ENCODE measurements around the gene SMCR8. TPM values are rescaled to one million over a fixed set of nuclear protein-coding genes. Genes with fewer than 3 reads are reported as not detected.

Gene SMCR8, protein sequence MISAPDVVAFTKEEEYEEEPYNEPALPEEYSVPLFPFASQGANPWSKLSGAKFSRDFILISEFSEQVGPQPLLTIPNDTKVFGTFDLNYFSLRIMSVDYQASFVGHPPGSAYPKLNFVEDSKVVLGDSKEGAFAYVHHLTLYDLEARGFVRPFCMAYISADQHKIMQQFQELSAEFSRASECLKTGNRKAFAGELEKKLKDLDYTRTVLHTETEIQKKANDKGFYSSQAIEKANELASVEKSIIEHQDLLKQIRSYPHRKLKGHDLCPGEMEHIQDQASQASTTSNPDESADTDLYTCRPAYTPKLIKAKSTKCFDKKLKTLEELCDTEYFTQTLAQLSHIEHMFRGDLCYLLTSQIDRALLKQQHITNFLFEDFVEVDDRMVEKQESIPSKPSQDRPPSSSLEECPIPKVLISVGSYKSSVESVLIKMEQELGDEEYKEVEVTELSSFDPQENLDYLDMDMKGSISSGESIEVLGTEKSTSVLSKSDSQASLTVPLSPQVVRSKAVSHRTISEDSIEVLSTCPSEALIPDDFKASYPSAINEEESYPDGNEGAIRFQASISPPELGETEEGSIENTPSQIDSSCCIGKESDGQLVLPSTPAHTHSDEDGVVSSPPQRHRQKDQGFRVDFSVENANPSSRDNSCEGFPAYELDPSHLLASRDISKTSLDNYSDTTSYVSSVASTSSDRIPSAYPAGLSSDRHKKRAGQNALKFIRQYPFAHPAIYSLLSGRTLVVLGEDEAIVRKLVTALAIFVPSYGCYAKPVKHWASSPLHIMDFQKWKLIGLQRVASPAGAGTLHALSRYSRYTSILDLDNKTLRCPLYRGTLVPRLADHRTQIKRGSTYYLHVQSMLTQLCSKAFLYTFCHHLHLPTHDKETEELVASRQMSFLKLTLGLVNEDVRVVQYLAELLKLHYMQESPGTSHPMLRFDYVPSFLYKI
- 7.1 TPM for polyA plus RNA-seq (2012; ENCODE audit: insufficient read depth, insufficient read length, low read depth)

DNA sequence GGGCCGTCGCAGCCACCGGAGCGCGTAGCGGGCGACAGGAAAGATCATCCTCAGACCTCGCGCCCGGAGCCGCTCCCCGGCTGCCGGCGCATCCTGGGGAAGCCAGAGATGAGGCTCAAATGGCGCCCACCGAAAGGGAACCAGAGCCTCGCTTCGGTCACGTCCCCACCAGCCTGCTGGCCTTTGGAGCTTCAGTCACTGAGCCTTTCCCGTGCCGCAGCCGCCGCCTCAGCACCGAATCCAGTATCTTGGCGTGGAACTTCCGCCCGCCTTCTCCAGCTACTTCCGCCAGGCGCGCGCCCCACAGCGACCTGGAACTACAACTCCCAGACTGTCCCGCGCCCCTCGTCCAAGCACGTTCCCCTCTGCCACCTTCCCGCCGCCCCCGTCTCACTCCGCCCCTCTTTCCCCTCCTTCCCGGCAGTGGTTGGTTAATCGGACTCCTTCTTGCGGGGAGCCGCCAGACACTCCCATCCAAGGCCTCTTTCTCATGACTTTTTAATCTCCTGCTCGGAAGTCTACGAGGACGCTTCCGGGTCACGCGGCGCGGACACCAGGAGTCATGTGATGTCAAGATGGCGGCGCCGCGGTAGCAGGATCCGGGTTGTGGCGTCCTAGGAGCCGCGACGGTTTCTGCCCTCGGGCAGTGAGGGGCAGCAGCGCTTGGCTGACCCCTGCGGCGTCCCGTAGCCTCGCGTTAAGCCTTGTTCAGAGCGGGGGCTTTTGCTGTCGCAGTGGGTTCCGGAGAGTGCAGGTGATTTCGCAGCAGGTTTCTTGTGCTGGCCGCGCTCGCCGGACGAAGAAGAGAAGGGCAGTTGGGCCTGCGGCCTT is at the start of gene SMCR8, which contains the start of gene TOP3A:
Gene SMCR8, plus strand, starts transcription at position 563 of the 831 bp plus-strand sequence. CDS start 497 bp downstream, outside the sequence.
Gene TOP3A, minus strand, starts transcription at position 264 of the 831 bp plus-strand sequence. Its CDS starts 216 bp downstream, at position 48.
- peak within 1 kb of the TSS; percentile 93 for H3K4me3 ChIP-seq (ENCODE audit: low read depth, low read length)
- no peaks in the 10 kb centered on the region for H3K27me3 ChIP-seq
- TF ChIP-seq, protein P1, sequence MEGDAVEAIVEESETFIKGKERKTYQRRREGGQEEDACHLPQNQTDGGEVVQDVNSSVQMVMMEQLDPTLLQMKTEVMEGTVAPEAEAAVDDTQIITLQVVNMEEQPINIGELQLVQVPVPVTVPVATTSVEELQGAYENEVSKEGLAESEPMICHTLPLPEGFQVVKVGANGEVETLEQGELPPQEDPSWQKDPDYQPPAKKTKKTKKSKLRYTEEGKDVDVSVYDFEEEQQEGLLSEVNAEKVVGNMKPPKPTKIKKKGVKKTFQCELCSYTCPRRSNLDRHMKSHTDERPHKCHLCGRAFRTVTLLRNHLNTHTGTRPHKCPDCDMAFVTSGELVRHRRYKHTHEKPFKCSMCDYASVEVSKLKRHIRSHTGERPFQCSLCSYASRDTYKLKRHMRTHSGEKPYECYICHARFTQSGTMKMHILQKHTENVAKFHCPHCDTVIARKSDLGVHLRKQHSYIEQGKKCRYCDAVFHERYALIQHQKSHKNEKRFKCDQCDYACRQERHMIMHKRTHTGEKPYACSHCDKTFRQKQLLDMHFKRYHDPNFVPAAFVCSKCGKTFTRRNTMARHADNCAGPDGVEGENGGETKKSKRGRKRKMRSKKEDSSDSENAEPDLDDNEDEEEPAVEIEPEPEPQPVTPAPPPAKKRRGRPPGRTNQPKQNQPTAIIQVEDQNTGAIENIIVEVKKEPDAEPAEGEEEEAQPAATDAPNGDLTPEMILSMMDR (IDR thresholded peaks at IDR 0.05; ENCODE audit: low read depth, low read length) = no peak
- H3K4me1 ChIP-seq = no peaks in the 10 kb centered on the region
- no peaks in the 10 kb centered on the region for H3K9me3 ChIP-seq
- H3K36me3 ChIP-seq = peaks cover 18% of the 10 kb centered on the region
- DNase-seq = peak; percentile 91

DNA sequence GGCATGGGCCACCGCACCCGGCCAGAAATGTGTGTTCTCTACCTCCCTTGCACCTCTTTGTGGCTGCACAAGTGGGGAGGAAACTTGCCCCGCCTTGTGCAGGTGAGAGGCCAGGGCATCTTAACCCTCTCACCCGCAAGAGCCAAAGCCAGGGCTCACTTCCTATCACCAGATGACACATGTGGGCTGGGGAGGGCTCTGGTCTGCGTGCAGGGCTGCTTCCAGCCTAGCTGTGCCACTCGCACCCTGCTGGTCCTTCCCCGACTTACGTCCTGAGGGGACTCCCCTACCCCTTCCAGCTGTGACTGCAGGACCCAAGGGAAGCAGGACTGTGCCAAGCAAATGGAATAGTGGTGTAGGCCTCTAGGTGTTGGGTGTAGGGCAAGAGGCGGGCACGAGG is 47.7 kb upstream of the SMCR8 start:
- Histone ChIP-seq H3K36me3 (no peaks in the 10 kb centered on the region), H3K27me3 (no peaks in the 10 kb centered on the region), H3K4me1 (no peaks in the 10 kb centered on the region), H3K9me3 (no peaks in the 10 kb centered on the region), H3K4me3 (ENCODE audit: low read depth, low read length) (no peak overlapping the region)
- peak; percentile 36 for DNase-seq
- TF ChIP-seq, protein P1 (IDR thresholded peaks at IDR 0.05; ENCODE audit: low read depth, low read length) = no peak

DNA sequence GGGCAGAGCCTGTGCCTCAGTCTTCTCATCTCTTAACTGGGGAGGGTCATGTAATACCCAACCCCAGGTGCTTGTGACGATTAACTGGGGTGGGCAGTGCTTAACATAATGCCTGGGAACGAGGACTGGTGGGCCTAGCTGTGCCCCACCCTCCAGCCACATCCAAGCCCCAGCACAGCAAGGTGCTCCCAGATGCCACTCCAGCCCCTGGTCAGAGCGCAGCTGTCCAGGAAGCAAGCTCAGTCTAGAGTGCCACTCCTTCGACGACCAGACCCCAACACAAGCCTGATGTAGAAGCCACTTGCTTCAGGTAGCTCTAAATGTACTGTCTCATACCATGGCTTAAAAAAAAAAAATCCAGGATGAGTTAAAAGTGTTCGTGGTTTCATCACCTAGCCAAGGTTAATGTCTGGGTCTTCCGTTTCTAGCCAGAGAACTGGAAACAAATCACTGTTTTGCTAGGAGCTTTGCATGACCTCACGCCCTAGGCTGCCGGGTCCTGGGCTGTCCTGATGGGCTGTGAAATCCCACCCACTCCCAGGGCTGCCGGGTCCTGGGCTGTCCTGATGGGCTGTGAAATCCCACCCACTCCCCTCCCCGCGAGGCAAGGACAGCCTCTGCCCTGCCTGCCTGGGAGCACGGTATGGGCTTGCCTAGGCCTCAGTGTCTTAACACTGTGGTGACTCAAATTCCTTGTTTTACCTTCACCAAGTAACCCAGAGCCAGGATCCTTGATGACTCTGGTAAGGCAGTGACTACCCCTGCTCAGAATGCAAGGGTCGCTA is 47.0 kb upstream of the SMCR8 start:
- no peaks in the 10 kb centered on the region for H3K36me3 ChIP-seq

DNA sequence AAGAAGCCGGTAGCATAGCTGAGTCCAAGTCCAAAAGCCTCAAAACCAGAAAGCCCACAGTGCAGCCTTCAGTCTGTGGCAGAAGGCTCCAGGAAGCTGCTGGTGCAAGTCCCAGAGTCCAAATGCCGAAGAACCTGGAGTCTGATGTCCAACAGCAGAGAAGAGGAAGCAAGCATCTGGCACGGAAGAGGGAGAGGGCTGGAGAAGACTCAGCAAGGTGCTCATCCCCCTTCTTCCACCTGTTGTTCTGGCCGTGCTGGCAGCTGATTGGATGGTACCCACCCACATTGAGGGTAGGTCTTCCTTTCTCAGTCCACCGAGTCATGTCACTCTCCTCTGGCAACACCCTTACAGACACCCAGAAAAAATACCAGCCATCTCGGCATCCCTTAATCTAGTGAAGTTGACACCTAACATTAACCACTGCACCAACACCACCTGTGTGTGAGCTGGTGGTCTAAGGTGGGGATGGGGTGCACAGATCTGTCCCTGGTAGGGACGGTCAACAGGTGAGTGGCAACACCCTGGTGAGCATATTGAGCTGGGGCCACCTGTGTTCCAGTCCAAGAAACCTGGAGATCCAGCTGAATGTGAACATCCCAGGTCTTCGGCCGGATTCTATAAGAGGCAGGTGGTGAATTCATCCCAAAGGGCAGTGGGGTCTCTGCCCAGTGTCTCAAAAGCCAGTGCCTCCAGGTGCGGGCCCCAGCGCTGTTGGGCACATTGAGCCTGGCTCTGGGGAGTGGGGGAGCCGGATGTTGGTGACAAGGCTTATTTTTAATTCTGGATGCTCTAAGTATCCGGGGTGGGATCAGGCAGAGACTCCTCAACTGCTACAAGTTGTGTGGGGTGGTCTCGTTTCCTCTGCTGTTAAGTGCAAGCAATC is 44.8 kb upstream of the SMCR8 start:
- Histone ChIP-seq H3K4me3 (ENCODE audit: low read depth, low read length) (no peak overlapping the region), H3K9me3 (no peaks in the 10 kb centered on the region), H3K36me3 (peaks cover 9% of the 10 kb centered on the region; the same call in 1 of the 2 replicates), H3K27me3 (no peaks in the 10 kb centered on the region), H3K4me1 (no peaks in the 10 kb centered on the region)
- TF ChIP-seq, protein P1 (IDR thresholded peaks at IDR 0.05; ENCODE audit: low read depth, low read length) = no peak
- no peak for DNase-seq

More for the DNA sequence above, 47.0 kb upstream of the SMCR8 start:
- no peak overlapping the region for H3K4me3 ChIP-seq (ENCODE audit: low read depth, low read length)
- no peak for DNase-seq
- TF ChIP-seq, protein P1 (IDR thresholded peaks at IDR 0.05; ENCODE audit: low read depth, low read length) = no peak
- H3K27me3 ChIP-seq = no peaks in the 10 kb centered on the region
- H3K4me1 ChIP-seq = no peaks in the 10 kb centered on the region
- no peaks in the 10 kb centered on the region for H3K9me3 ChIP-seq

Measured in BE2C (cell line).